Measurements from ENCODE around the gene ZNHIT3. TPM values are rescaled to one million over a fixed set of nuclear protein-coding genes. Genes with fewer than 3 reads are reported as not detected.

Gene ZNHIT3
- total RNA-seq, 6 experiments from 2014 or later, result 26.7 to 32.2 (median 29.6) TPM

GRCh38 chr17:36468903-36469635 lies 17.4 kb upstream of the ZNHIT3 start:
- Mint-ChIP-seq H3K27me3 (ENCODE audit: insufficient read depth) (peaks cover 15% of the 10 kb centered on the region), H3K27ac (no peak overlapping the region), H3K4me1 (ENCODE audit: low read depth) (no peaks in the 10 kb centered on the region), H3K9me3 (no peaks in the 10 kb centered on the region), H3K4me3 (no peak overlapping the region), H3K36me3 (ENCODE audit: low read depth) (no peaks in the 10 kb centered on the region)
- DNase-seq, result no peak
- no peak for TF ChIP-seq CTCF (IDR thresholded peaks at IDR 0.05)

DNA sequence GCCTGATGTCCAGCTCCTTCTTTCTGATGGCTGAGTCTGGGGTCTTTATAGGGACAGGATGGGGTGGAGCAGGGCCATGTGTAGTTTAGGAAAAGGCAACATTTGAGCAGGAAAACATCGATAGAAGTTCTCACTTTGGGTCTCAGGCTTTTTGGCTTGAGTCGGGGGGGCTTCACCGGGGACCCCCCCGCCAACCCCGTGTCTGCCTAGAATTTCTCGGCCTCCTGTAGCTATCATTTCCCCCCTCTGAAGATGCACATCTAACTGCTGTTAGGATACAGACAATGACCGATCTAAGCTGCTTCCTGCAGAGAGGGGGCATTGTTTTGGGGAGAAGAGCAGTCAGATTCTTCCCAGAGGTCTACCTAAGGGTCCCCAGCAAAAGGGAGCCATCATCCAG lies 16.7 kb upstream of the ZNHIT3 start:
- TF ChIP-seq CTCF (IDR thresholded peaks at IDR 0.05), result no peak
- peaks cover 15% of the 10 kb centered on the region for H3K27me3 Mint-ChIP-seq (ENCODE audit: insufficient read depth)
- no peak overlapping the region for H3K4me3 Mint-ChIP-seq
- H3K4me1 Mint-ChIP-seq (ENCODE audit: low read depth), result no peaks in the 10 kb centered on the region
- no peak for DNase-seq
- no peak overlapping the region for H3K27ac Mint-ChIP-seq
- H3K9me3 Mint-ChIP-seq, result no peaks in the 10 kb centered on the region
- no peaks in the 10 kb centered on the region for H3K36me3 Mint-ChIP-seq (ENCODE audit: low read depth)

DNA sequence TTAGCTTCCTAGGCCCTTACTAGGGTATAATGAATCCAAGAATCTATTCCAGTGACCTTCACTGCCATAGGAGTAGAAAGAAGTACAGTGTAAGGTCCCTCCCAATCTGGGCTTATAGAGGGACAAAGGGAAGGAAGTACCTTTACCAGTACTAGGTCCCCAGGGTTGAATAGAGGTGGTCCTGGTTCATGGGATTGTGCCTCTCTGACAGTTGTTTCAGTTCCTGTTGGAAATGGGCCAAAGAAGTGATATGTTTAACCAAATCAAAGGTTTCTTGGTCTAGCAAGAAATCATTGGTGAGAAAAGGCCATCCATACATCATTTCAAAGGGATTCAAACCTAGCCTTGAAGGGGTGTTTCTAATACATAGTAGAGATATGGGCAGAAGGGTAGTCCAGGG lies 16.0 kb upstream of the ZNHIT3 start:
- no peak overlapping the region for H3K27ac Mint-ChIP-seq
- no peaks in the 10 kb centered on the region for H3K9me3 Mint-ChIP-seq
- no peaks in the 10 kb centered on the region for H3K36me3 Mint-ChIP-seq (ENCODE audit: low read depth)
- peaks cover 15% of the 10 kb centered on the region for H3K27me3 Mint-ChIP-seq (ENCODE audit: insufficient read depth)
- no peak for TF ChIP-seq CTCF (IDR thresholded peaks at IDR 0.05)
- DNase-seq, result no peak
- no peaks in the 10 kb centered on the region for H3K4me1 Mint-ChIP-seq (ENCODE audit: low read depth)
- H3K4me3 Mint-ChIP-seq, result no peak overlapping the region

DNA sequence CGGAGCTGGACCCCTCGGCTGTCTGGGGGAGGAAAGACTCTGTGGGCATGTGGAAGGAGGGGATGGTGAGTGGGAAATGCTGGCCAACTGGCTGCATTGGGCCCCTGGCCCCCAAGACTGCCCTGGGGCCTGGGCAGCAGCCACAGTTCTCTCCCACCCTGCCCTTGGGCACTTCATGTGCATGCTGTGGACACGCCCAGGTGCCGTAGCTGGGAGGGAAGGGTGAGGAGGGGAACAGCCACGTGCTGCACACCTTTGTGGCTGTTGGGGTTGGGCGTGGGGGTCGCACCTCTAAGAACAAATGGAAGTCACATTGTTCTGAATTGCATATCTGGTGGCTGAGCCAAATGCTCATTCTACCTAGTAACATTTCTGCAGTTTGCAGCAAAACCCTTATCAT lies 11.9 kb upstream of the ZNHIT3 start:
- Mint-ChIP-seq H3K9me3 (no peaks in the 10 kb centered on the region), H3K36me3 (ENCODE audit: low read depth) (no peaks in the 10 kb centered on the region), H3K27ac (no peak overlapping the region), H3K4me1 (ENCODE audit: low read depth) (no peaks in the 10 kb centered on the region), H3K4me3 (no peak overlapping the region), H3K27me3 (ENCODE audit: insufficient read depth) (peaks cover 10% of the 10 kb centered on the region)
- TF ChIP-seq CTCF (IDR thresholded peaks at IDR 0.05), result no peak
- DNase-seq, result no peak

DNA sequence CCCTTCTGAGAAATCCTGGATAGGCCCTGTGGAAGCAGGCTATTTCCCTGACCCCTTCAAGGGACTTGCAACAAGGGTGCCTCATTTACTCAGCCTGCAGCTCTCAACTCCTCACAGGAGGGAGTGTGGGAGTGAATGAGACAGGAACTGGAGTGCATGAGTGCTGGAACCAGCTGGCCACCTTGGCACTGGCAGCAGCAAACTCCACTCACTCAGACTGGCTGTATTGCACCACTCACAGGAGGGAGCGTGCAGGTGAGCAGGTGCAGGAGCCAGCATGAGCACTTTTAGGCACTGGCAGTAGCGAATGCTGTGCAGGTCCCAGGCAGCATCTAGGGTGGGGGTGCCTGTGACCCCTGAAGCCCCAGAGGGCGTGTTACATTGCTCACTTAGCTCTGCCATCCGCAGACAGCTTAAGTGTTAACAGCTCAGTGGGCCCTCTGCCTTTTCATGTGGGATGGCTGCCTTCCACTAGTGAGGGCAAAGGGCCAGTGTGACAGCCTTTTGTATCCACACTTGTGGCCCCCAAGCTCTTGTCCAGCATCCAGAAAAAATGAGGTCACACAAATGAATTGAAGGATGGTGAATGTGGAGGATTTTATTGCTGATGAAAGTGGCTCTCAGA lies 11.0 kb upstream of the ZNHIT3 start:
- no peak for DNase-seq
- no peaks in the 10 kb centered on the region for H3K9me3 Mint-ChIP-seq
- no peak for TF ChIP-seq CTCF (IDR thresholded peaks at IDR 0.05)
- H3K4me3 Mint-ChIP-seq, result no peak overlapping the region
- peaks cover 10% of the 10 kb centered on the region; the same call in 1 of the 2 replicates for H3K27me3 Mint-ChIP-seq (ENCODE audit: insufficient read depth)
- no peak overlapping the region for H3K27ac Mint-ChIP-seq
- no peaks in the 10 kb centered on the region for H3K4me1 Mint-ChIP-seq (ENCODE audit: low read depth)
- no peaks in the 10 kb centered on the region for H3K36me3 Mint-ChIP-seq (ENCODE audit: low read depth)

Data from HFFc6 (cell line).